Stomach (tissue), 9 donors: ENCODE data around the gene TENM4. TPM values are rescaled to one million over a fixed set of nuclear protein-coding genes. Genes with fewer than 3 reads are reported as not detected.

ENCODE experiments used
- DNase-seq, 2 donors: peaks; one replicate each; pipeline versions ENCODE4 v3.0.0 to v3.0.0-alpha.2; 2013 to 2019
- H3K27ac ChIP-seq, 5 donors: fragments of 200-600 bp in 4 of 5; sonication (generic) in 4 of 5; one replicate each; pipeline ENCODE4 v1.5.1; 2013 to 2019; ENCODE audit warnings: mild to moderate bottlenecking in 1 of 5, moderate library complexity in 1 of 5
- H3K27me3 ChIP-seq, 3 donors: fragments of 200-600 bp; sonication (generic); one replicate each; pipeline ENCODE4 v1.5.1; 2017 to 2019; ENCODE audit warnings: mixed run types in 1 of 3
- H3K36me3 ChIP-seq, 4 donors: fragments of 200-600 bp; sonication (generic); 1 replicate in 3 of 4; 2 replicates in 1 of 4; pipeline ENCODE4 v1.5.1; 2016 to 2019
- H3K4me1 ChIP-seq, 4 donors: fragments of 200-600 bp; sonication (generic); one replicate each; pipeline ENCODE4 v1.5.1; 2016 to 2019
- H3K4me3 ChIP-seq, 4 donors: fragments of 200-600 bp; sonication (generic) in 3 of 4; one replicate each; pipeline ENCODE4 v1.5.1; 2016 to 2019; ENCODE audit warnings: mild to moderate bottlenecking in 1 of 4
- H3K9me3 ChIP-seq, 4 donors: fragments of 200-600 bp; sonication (generic); one replicate each; pipeline ENCODE4 v1.5.1; 2016 to 2019
- EP300 ChIP-seq: sonication (generic); formaldehyde crosslinking; IDR thresholded peaks from one replicate; pipeline ENCODE4 v1.6.1; 2017; ENCODE audit warnings: antibody characterized with exemption
- POLR2A ChIP-seq, 4 donors: fragments of 450-650 bp; IDR thresholded peaks; one replicate each; pipeline ENCODE4 v1.6.1; 2016; ENCODE audit warnings: antibody characterized with exemption in 4 of 4, control low read depth in 2 of 4, mild to moderate bottlenecking in 1 of 4, moderate library complexity in 1 of 4
- POLR2AphosphoS5 ChIP-seq, 3 donors: sonication (generic); formaldehyde crosslinking; IDR thresholded peaks; one replicate each; pipeline ENCODE4 v1.6.1; 2016; ENCODE audit warnings: antibody characterized with exemption in 3 of 3
- WGBS, 5 donors: extraction: QIAGEN DNeasy Blood & Tissue Kit in 3 of 5; methylation state at CpG; one replicate each; pipeline versions ENCODE4 v1.1.5 to v1.1.7; 2013 to 2018; 5-methylcytosine and 5-hydroxymethylcytosine counted together
- intact Hi-C: fragments of 100-400 bp; cut with DNase I; formaldehyde crosslinking; loops from one replicate; pipeline ENCODE4 v1.15.1; 2023; ENCODE audit warnings: low total_unique reads
- polyA plus RNA-seq, 3 donors: library from polyadenylated mRNA; stranded (reverse); fragments of 200-250 nt; gene quantifications; one replicate each; pipeline ENCODE4 v1.2.3, GENCODE V29; 2013
- total RNA-seq, 5 donors: library from RNA; depleted of rRNA; stranded (reverse); fragments of >200 nt; gene quantifications; one replicate each; pipeline versions ENCODE4 v1.1.0 to v1.2.3, GENCODE V29; 2014 to 2016
- TF ChIP-seq, protein P1 (sequence below), 7 experiments: fragments of 450-650 bp in 4 of 7; fragments of 200-600 bp in 3 of 7; sonication (generic) in 3 of 7; IDR thresholded peaks; one replicate each; pipeline ENCODE4 v1.5.1; 2016 to 2019; ENCODE audit warnings: antibody characterized with exemption in 7 of 7, control low read depth in 2 of 7, mild to moderate bottlenecking in 1 of 7
- donor health status: healthy with polysubstance abuse.
- donor health status: Bipolar disorder and iron deficiency.
- donor health status: healthy.

TENM4 gene
- total and polyA plus RNA-seq, 8 donors = 0.06 to 13.2 (median 0.87) TPM; not detected in 1

DNA sequence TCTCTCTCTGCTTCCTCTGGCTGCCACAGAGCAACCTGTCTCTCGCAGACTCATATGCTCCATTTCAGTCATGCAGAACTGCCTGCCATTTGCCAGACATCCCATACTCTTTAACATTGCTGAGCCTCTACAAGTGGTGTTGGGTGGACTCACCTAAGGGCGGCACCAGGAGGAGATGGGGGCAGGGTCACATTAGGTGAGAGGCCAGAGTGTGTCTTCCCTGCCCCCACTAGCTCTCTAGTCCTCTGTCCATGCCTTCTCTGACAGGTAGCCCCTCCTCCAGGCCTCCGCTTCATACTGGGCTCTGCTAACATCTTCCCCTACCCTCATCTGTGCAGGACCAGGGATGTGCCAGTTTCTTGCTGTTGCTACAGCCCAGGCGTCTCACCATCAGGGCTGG, 366.3 kb downstream of the TENM4 start:
- TF ChIP-seq POLR2A (IDR thresholded peaks at IDR 0.05) = no peak
- TF ChIP-seq, protein P1, sequence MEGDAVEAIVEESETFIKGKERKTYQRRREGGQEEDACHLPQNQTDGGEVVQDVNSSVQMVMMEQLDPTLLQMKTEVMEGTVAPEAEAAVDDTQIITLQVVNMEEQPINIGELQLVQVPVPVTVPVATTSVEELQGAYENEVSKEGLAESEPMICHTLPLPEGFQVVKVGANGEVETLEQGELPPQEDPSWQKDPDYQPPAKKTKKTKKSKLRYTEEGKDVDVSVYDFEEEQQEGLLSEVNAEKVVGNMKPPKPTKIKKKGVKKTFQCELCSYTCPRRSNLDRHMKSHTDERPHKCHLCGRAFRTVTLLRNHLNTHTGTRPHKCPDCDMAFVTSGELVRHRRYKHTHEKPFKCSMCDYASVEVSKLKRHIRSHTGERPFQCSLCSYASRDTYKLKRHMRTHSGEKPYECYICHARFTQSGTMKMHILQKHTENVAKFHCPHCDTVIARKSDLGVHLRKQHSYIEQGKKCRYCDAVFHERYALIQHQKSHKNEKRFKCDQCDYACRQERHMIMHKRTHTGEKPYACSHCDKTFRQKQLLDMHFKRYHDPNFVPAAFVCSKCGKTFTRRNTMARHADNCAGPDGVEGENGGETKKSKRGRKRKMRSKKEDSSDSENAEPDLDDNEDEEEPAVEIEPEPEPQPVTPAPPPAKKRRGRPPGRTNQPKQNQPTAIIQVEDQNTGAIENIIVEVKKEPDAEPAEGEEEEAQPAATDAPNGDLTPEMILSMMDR (IDR thresholded peaks at IDR 0.05) = no peak
- no peak overlapping the region for H3K27ac ChIP-seq
- WGBS, 5 donors = 95 to 96% (median 95%) methylated on average over 4 of the region's 4 CpGs
- H3K27me3 ChIP-seq = no peaks in the 10 kb centered on the region
- no peak overlapping the region for H3K4me3 ChIP-seq
- intact Hi-C loops = loop anchor here (10.0 kb wide), 1 partner anchor 430 kb away; no protein-coding TSS in a partner anchor
- H3K4me1 ChIP-seq = peaks cover 0 to 3% (median 0%) of the 10 kb centered on the region in 4 donors
- no peaks in the 10 kb centered on the region for H3K9me3 ChIP-seq
- no peaks in the 10 kb centered on the region for H3K36me3 ChIP-seq
- DNase-seq = no peak

DNA sequence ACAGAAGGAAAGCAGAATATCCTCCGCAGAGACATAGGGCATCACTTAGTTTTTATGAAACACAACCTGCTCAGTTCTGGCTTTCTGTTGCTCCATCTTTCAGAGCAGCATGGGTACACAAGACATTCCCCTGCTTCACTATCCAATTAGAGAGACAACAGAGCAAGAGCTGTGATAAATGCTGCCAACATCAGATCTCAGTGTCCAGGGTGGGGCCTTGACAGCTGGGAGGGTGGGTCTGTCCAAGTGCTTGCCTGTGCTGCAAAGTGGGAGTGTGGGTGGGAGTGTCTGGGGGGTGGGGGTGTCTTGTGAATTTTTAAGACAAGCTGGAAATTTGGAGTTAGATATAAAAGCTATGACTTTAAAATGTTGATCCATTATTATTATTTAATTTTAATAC, 369.6 kb downstream of the TENM4 start:
- Histone ChIP-seq H3K4me3 (no peak overlapping the region), H3K27ac (no peak overlapping the region), H3K27me3 (no peaks in the 10 kb centered on the region), H3K36me3 (no peaks in the 10 kb centered on the region), H3K9me3 (no peaks in the 10 kb centered on the region), H3K4me1 (no peaks in the 10 kb centered on the region)
- WGBS, 5 donors = 92 to 100% (median 100%) methylated on average over 1 of the region's 1 CpG
- TF ChIP-seq POLR2A (IDR thresholded peaks at IDR 0.05) = no peak
- TF ChIP-seq POLR2AphosphoS5 (IDR thresholded peaks at IDR 0.05) = no peak
- TF ChIP-seq, protein P1 (IDR thresholded peaks at IDR 0.05) = no peak
- intact Hi-C loops = loop anchor here (10.0 kb wide), 1 partner anchor 426 kb away; no protein-coding TSS in a partner anchor
- no peak for DNase-seq

DNA sequence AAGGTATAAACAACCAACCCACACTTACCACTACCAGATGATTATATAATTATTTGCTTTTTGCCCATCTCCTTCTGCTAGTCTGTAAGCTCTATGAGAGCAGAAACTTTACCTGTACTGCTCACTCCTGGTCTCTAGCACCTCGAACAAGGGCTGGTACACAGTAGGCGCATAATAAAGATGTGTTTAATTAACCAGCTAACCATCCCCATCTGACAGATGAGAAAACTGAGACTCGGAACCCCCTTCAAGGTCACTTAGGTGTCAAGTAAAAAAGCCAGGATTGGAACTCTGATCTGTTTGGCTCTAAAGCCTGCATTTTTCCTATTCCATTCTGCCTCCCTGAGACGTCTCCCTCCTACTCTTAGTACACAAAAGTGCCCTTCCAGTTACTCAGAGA, 370.3 kb downstream of the TENM4 start:
- Histone ChIP-seq H3K9me3 (no peaks in the 10 kb centered on the region), H3K36me3 (no peaks in the 10 kb centered on the region), H3K4me3 (no peak overlapping the region), H3K27me3 (no peaks in the 10 kb centered on the region), H3K27ac (no peak overlapping the region), H3K4me1 (no peaks in the 10 kb centered on the region)
- TF ChIP-seq EP300 (no peak), POLR2A (IDR thresholded peaks at IDR 0.05) (no peak)
- TF ChIP-seq, protein P1 (IDR thresholded peaks at IDR 0.05) = no peak
- DNase-seq = no peak
- intact Hi-C loops = loop anchor here (10.0 kb wide), 1 partner anchor 426 kb away; no protein-coding TSS in a partner anchor
- WGBS, 5 donors = 77 to 91% (median 80%) methylated on average over 4 of the region's 4 CpGs

DNA sequence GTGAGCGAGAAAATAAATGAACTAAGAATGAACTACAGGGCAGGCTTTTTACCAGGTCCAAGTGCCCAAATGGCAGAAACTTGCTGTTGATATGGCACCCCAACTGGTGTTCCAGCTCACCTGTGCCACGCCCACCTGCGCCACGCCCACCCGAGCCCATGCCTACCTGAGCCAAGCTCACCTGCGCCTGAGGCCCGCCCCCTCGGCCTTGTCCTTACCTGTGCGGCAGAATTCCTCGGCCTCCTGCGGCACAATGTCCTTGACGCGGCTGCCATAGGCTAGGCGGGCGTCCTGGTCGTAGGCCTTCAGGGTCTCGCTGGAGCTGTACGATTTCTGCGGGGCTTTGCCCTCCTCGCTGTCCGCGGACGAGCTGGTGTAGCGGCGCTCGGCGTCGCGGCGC, 371.3 kb downstream of the TENM4 start:
- DNase-seq = no peak
- Histone ChIP-seq H3K27me3 (no peaks in the 10 kb centered on the region), H3K27ac (no peak overlapping the region), H3K4me1 (no peaks in the 10 kb centered on the region), H3K36me3 (no peaks in the 10 kb centered on the region), H3K9me3 (no peaks in the 10 kb centered on the region), H3K4me3 (no peak overlapping the region)
- TF ChIP-seq POLR2A (IDR thresholded peaks at IDR 0.05) (no peak), EP300 (no peak)
- 92 to 97% (median 95%) methylated on average over 9 to 30 of the region's 30 CpGs for whole genome bisulfite sequencing, 5 donors
- intact Hi-C loops = no loop called here

DNA sequence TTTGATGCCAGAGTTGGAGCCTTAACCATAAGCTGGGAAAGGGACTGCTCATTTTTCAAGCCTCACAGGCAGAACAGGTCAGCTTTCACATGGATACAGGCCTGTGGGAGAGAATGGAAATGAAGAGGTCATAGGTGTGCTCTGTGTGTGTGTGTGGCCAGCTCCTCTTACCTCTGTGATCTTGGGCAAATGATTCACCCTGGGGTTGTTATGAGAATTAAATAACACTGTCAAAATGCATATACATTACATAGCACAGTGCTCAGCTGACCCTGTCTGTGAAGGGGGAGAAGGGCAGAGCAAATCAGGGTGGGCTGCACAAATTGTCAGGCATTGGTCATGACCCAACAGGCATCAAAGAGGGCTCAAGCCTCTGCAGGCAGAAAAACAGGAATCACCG, 372.5 kb downstream of the TENM4 start:
- Histone ChIP-seq H3K27me3 (no peaks in the 10 kb centered on the region), H3K4me3 (no peak overlapping the region), H3K27ac (no peak overlapping the region), H3K36me3 (no peaks in the 10 kb centered on the region), H3K9me3 (no peaks in the 10 kb centered on the region), H3K4me1 (no peaks in the 10 kb centered on the region)
- DNase-seq = no peak
- 88 to 100% (median 89%) methylated on average over 1 of the region's 1 CpG for WGBS, 5 donors
- intact Hi-C loops = no loop called here
- no peak for TF ChIP-seq EP300
- TF ChIP-seq, protein P1 (IDR thresholded peaks at IDR 0.05) = no peak
- no peak for TF ChIP-seq POLR2AphosphoS5 (IDR thresholded peaks at IDR 0.05)
- TF ChIP-seq POLR2A (IDR thresholded peaks at IDR 0.05) = no peak
